ENCODE measurements around the gene KCTD1.

KCTD1 gene

DNA sequence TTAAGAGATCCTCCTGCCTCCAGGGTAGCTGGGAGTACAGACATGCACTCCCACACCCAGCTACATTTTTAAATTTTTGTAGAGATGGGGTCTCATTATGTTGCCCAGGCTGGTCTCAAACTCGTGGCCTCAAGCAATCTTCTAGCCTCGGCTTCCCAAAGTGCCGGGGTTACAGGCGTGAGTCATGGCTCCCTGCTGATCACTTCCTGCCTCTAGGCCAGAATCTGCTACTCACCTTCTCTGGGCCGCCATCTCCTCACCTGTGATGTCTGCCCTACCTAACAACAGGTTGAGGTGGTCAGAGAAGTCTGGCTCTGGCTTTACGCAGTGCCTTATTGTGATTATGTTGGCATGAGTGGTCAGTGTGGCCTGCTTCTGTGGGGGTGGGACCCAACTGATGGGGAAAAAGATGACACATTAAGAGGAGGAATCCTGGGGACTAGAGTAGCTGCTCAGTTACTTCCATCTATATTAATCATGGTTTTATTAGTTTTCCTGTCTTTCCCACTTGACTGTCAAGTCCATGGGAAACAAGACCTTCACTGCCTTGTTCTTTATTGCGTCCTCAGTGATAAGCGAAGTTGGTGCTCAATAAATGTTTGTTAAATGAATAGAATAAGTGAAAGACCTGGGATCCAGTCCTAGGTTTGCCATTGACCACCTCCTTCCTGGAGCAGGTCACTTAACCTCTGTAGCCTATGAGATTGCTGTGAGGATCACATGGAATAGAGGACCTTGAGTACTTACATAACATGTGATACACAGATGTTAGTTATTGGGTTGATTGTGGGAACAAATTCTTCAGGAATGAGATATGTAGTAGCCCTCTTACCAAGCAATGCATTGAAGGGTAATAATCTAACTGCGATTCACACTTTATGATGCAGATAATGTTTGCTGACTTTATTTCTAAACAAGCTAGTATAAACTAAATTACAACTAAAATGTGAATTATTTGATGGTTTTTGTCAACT is 15.7 kb downstream of the KCTD1 start:
- no peaks in the 10 kb centered on the region for H3K79me1 ChIP-seq (ENCODE audit: low read depth, low read length)
- no peak overlapping the region for H2BK5ac ChIP-seq (ENCODE audit: low read length)
- H3K23ac ChIP-seq (ENCODE audit: low read depth, low read length, poor library complexity): no peak overlapping the region
- no peak overlapping the region for H3K27ac ChIP-seq (replicated peaks; ENCODE audit: low read length)
- peaks cover 0 to 4% of the 10 kb centered on the region in 2 donors for H3K4me1 ChIP-seq (ENCODE audit: control insufficient read depth in 2 of 2, insufficient read depth in 1 of 2, low read depth in 1 of 2, low read length in 2 of 2)
- no peak for DNase-seq (ENCODE audit: low spot score)
- no peak overlapping the region for H3K4me3 ChIP-seq (ENCODE audit: low read length in 2 of 2)
- no peak overlapping the region for H2BK12ac ChIP-seq (ENCODE audit: low read length)
- H3K27me3 ChIP-seq (ENCODE audit: control insufficient read depth in 3 of 3, insufficient read depth in 3 of 3, low read depth in 1 of 3, low read length in 3 of 3): no peaks in the 10 kb centered on the region
- H3K18ac ChIP-seq (ENCODE audit: low read length): no peak overlapping the region
- H3K9me3 ChIP-seq (replicated peaks in 1 of 2; ENCODE audit: control insufficient read depth in 2 of 2, insufficient read depth in 1 of 2, low read depth in 1 of 2, low read length in 2 of 2): no peaks in the 10 kb centered on the region
- H2AK5ac ChIP-seq (ENCODE audit: low read depth, low read length): no peak overlapping the region
- H4K8ac ChIP-seq (ENCODE audit: low read depth, low read length): no peak overlapping the region
- H3K9ac ChIP-seq (ENCODE audit: low read depth, low read length, poor library complexity): no peak overlapping the region
- H2BK15ac ChIP-seq (ENCODE audit: low read length): no peak overlapping the region
- no peaks in the 10 kb centered on the region for H3K36me3 ChIP-seq (replicated peaks in 1 of 2; ENCODE audit: control insufficient read depth in 2 of 2, insufficient read depth in 2 of 2, low read length in 2 of 2)
- H2BK120ac ChIP-seq (ENCODE audit: low read depth, low read length): no peak overlapping the region
- no peak overlapping the region for H2AFZ ChIP-seq (ENCODE audit: low read length)
- H3K14ac ChIP-seq (ENCODE audit: low read length): no peak overlapping the region
- H3K4ac ChIP-seq (ENCODE audit: low read length): no peak overlapping the region
- H4K91ac ChIP-seq (ENCODE audit: low read depth, low read length, poor library complexity): no peak overlapping the region
- no CpG with 5 or more reads among the region's 9 CpGs for WGBS, 2 donors (ENCODE audit: extremely low coverage in 2 of 2, insufficient read length in 2 of 2, insufficient replicate concordance in 1 of 2)
- no peak overlapping the region for H3K4me2 ChIP-seq (ENCODE audit: insufficient read depth, low read length, poor library complexity, severe bottlenecking)

DNA sequence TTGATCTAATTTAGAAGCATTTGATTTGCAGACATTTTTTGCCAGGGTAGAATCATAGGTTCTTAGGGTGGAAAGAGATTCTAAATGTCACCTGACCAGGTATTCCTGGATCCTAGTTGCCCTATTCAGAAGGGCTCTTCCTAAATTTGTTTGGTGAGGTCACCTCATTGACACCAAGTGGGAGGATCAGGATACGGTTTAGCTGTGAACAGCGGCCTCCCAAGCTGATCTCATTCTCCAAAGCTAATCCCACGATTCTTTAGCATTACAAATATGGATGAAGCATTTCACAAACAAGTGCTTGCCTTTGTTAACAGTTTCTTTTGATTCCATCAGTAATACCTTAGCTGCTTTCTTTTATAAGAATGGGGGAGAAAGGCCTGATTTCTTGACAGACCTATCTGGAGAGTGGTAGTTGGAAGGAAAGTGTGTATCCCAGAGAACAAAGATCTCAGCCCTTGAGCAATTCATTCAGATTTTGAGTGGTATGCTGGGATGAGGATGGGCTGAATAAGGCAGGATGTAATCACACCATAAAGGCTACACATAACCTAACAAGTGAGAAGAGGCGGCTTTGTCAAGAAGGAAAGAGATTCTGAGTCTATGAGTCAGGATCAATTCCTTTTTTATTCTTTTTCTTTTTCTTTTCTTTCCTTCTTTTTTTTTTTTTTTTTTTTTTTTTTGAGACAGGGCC is 16.6 kb downstream of the KCTD1 start:
- H3K14ac ChIP-seq (ENCODE audit: low read length): no peak overlapping the region
- no peak overlapping the region for H3K4me2 ChIP-seq (ENCODE audit: insufficient read depth, low read length, poor library complexity, severe bottlenecking)
- H2AFZ ChIP-seq (ENCODE audit: low read length): no peak overlapping the region
- no peak overlapping the region for H2BK12ac ChIP-seq (ENCODE audit: low read length)
- no peaks in the 10 kb centered on the region for H3K9me3 ChIP-seq (replicated peaks in 1 of 2; ENCODE audit: control insufficient read depth in 2 of 2, insufficient read depth in 1 of 2, low read depth in 1 of 2, low read length in 2 of 2)
- H3K27ac ChIP-seq (replicated peaks; ENCODE audit: low read length): no peak overlapping the region
- H3K9ac ChIP-seq (ENCODE audit: low read depth, low read length, poor library complexity): no peak overlapping the region
- no peaks in the 10 kb centered on the region for H3K79me1 ChIP-seq (ENCODE audit: low read depth, low read length)
- no peak overlapping the region for H2BK120ac ChIP-seq (ENCODE audit: low read depth, low read length)
- H4K91ac ChIP-seq (ENCODE audit: low read depth, low read length, poor library complexity): no peak overlapping the region
- no peak for DNase-seq (ENCODE audit: low spot score)
- no CpG with 5 or more reads among the region's 4 CpGs for WGBS, 2 donors (ENCODE audit: extremely low coverage in 2 of 2, insufficient read length in 2 of 2, insufficient replicate concordance in 1 of 2)
- no peak overlapping the region for H3K23ac ChIP-seq (ENCODE audit: low read depth, low read length, poor library complexity)
- H2AK5ac ChIP-seq (ENCODE audit: low read depth, low read length): no peak overlapping the region
- no peak overlapping the region for H3K4me3 ChIP-seq (ENCODE audit: low read length in 2 of 2)
- H3K4me1 ChIP-seq (ENCODE audit: control insufficient read depth in 2 of 2, insufficient read depth in 1 of 2, low read depth in 1 of 2, low read length in 2 of 2): peaks cover 0 to 4% of the 10 kb centered on the region in 2 donors
- no peak overlapping the region for H3K4ac ChIP-seq (ENCODE audit: low read length)
- peaks cover 0 to 3% of the 10 kb centered on the region in 2 donors for H3K36me3 ChIP-seq (replicated peaks in 1 of 2; ENCODE audit: control insufficient read depth in 2 of 2, insufficient read depth in 2 of 2, low read length in 2 of 2)
- no peak overlapping the region for H2BK5ac ChIP-seq (ENCODE audit: low read length)
- no peak overlapping the region for H3K18ac ChIP-seq (ENCODE audit: low read length)
- H2BK15ac ChIP-seq (ENCODE audit: low read length): no peak overlapping the region
- H3K27me3 ChIP-seq (ENCODE audit: control insufficient read depth in 3 of 3, insufficient read depth in 3 of 3, low read depth in 1 of 3, low read length in 3 of 3): no peaks in the 10 kb centered on the region
- H4K8ac ChIP-seq (ENCODE audit: low read depth, low read length): no peak overlapping the region

DNA sequence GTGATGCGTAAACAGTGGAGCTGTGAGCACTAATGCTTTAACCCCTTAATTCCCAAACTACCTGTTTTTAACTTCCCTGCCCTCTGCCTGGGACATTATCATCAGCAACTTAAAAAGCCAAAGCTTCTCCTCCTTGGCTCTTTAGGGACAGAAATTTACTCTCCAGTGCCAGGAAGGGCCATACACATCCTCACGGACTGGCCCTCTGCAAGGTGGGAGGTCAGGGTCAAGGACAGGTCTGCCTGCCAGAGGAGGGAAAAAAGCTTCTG is 21.5 kb downstream of the KCTD1 start:
- no peak overlapping the region for H2BK5ac ChIP-seq (ENCODE audit: low read length)
- H3K4me3 ChIP-seq (ENCODE audit: low read length in 2 of 2): no peak overlapping the region
- peaks cover 0 to 10% of the 10 kb centered on the region in 2 donors for H3K4me1 ChIP-seq (ENCODE audit: control insufficient read depth in 2 of 2, insufficient read depth in 1 of 2, low read depth in 1 of 2, low read length in 2 of 2)
- no peaks in the 10 kb centered on the region for H3K27me3 ChIP-seq (ENCODE audit: control insufficient read depth in 3 of 3, insufficient read depth in 3 of 3, low read depth in 1 of 3, low read length in 3 of 3)
- H2AFZ ChIP-seq (ENCODE audit: low read length): no peak overlapping the region
- no peak overlapping the region for H2BK15ac ChIP-seq (ENCODE audit: low read length)
- no peak overlapping the region for H2BK12ac ChIP-seq (ENCODE audit: low read length)
- H3K79me1 ChIP-seq (ENCODE audit: low read depth, low read length): no peaks in the 10 kb centered on the region
- DNase-seq (ENCODE audit: low spot score): no peak
- H3K36me3 ChIP-seq (replicated peaks in 1 of 2; ENCODE audit: control insufficient read depth in 2 of 2, insufficient read depth in 2 of 2, low read length in 2 of 2): peaks cover 0 to 14% of the 10 kb centered on the region in 2 donors
- H3K9me3 ChIP-seq (replicated peaks in 1 of 2; ENCODE audit: control insufficient read depth in 2 of 2, insufficient read depth in 1 of 2, low read depth in 1 of 2, low read length in 2 of 2): no peaks in the 10 kb centered on the region
- H3K18ac ChIP-seq (ENCODE audit: low read length): no peak overlapping the region
- no peak overlapping the region for H3K27ac ChIP-seq (replicated peaks; ENCODE audit: low read length)
- no CpG with 5 or more reads among the region's 2 CpGs for WGBS, 2 donors (ENCODE audit: extremely low coverage in 2 of 2, insufficient read length in 2 of 2, insufficient replicate concordance in 1 of 2)
- no peak overlapping the region for H3K9ac ChIP-seq (ENCODE audit: low read depth, low read length, poor library complexity)
- no peak overlapping the region for H2AK5ac ChIP-seq (ENCODE audit: low read depth, low read length)
- no peak overlapping the region for H4K91ac ChIP-seq (ENCODE audit: low read depth, low read length, poor library complexity)
- no peak overlapping the region for H2BK120ac ChIP-seq (ENCODE audit: low read depth, low read length)
- H3K14ac ChIP-seq (ENCODE audit: low read length): no peak overlapping the region
- no peak overlapping the region for H3K4me2 ChIP-seq (ENCODE audit: insufficient read depth, low read length, poor library complexity, severe bottlenecking)
- H3K23ac ChIP-seq (ENCODE audit: low read depth, low read length, poor library complexity): no peak overlapping the region
- H4K8ac ChIP-seq (ENCODE audit: low read depth, low read length): no peak overlapping the region
- H3K4ac ChIP-seq (ENCODE audit: low read length): no peak overlapping the region
